HG02798 (cell line): ENCODE measurements around the gene PACS2.
A peak's percentile ranks its signal among the peaks of the same experiment; 100 is the strongest.
"Not testable (repeated sequence)": the region's sequence is repeated elsewhere in the genome, so short reads cannot be mapped to it uniquely, and the experiment has no call there.

Experiments
- ATAC-seq: cut with Tn5 transposase; IDR thresholded peaks from one replicate; pipeline ENCODE4 v1.9.1; 2021; ENCODE audit warnings: mild to moderate bottlenecking; ENCODE audit not compliant: unreplicated experiment, poor library complexity

PACS2 gene

DNA sequence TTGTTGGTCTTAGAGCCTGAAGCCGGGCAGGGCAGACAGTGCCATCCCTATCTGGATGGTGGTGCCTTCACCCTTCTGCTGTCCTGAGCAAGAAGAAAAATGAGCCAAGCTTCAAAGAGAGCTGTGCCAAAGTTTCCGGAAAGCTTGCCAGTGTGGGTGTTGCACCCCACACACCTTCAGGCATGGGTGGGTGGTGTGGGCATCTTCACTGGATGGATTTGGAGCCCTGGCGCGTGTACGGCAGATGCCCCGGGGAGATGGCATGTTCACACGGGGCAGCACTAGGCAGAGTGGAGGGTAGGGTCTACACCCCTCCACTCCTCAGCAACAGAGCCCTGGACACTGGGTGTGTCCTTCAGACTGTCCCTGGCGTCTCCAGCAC, 33.0 kb downstream of the PACS2 start:
- no peak for ATAC-seq

DNA sequence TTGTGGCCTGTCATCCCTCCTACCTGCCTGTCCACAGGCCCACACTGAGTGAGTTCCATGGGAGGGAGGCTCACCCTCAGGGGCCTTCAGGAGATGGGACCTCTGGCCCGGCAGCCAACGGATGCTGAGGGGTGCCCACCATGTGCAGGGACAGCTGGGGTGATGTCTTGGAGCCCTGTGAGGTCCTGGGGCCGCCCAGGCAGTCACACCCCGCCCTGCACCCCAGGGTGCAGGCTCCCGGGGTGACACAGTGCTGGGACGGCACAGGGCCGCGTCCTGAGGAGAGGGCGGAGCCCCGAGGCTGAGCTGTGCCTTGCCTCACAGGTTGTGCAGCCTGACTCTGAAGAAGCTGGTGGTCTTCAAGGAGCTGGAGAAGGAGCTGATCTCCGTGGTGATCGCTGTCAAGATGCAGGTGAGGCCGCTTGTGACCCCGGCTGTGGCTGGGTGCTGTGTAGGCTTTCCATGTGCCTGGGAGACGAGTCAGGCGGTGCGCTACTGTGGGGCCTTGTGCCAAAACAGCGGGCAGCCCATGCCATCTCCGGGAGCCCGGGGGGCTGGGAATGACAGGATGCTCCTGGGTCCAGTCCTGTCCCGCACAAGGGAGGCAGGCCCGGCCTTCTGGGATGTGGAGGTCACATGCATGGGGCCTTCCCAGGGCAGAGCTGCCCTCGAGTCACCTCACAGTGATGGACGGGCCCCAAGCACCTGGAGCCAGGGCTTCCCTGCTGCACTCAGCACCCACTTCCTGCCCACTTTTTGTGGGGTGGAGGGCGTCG, 33.8 kb downstream of the PACS2 start:
- no peak for ATAC-seq

DNA sequence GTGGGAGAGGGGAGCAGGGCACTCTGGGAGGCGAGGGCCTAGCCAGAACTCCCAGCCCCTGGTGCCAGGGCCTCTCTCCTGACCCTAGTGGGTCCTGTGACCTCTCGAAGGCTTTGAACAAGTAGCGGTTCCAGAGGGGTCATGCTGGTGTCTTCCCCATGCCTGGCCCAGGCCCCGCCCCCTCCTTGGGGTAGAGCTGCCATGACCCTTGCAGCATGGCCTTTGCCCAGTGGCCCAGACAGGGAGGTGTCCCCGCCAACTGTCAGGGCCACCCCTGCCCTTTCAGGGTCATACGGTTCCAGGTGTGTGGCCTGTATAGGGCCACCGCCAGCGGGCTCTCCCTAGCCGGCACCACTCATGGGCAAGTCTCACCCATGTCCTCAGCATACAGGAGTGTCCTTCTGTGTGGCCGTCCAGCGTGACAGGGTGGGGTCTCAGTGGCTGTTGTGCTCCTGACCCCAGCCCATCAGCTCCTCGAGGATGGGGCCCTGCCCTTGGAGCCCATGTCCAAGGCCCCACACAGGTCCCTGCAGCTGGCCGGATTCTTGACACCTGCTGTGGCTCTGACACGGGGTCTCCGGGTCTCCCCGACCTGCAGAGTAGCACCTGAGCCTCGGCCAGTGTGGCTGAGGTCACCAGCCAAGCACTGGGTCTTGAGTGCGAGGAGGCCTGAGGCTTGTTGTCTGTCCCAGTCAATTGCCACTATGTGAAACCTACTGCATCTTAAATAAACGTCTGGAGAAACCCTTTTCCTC, 34.6 kb downstream of the PACS2 start:
- no peak for ATAC-seq

DNA sequence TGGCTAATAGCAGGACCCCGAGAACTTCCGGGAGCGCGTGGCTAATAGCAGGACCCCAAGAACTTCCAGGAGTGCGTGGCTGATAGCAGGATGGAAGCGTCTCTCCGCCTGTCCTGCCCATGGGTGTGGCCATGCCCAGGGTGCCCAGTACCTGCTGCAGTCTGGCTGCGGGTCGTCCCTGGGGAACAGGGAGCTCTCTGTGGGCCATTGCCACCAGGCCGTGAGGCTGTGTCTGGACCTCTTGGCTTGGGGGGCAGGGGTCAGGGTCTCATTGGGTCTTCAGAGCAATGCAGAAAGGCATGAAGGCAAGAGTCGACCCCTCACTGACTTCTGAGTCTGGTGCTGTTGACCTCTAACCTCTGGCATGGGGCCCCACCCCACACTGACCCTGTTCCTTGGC, 35.4 kb downstream of the PACS2 start:
- ATAC-seq = no peak

DNA sequence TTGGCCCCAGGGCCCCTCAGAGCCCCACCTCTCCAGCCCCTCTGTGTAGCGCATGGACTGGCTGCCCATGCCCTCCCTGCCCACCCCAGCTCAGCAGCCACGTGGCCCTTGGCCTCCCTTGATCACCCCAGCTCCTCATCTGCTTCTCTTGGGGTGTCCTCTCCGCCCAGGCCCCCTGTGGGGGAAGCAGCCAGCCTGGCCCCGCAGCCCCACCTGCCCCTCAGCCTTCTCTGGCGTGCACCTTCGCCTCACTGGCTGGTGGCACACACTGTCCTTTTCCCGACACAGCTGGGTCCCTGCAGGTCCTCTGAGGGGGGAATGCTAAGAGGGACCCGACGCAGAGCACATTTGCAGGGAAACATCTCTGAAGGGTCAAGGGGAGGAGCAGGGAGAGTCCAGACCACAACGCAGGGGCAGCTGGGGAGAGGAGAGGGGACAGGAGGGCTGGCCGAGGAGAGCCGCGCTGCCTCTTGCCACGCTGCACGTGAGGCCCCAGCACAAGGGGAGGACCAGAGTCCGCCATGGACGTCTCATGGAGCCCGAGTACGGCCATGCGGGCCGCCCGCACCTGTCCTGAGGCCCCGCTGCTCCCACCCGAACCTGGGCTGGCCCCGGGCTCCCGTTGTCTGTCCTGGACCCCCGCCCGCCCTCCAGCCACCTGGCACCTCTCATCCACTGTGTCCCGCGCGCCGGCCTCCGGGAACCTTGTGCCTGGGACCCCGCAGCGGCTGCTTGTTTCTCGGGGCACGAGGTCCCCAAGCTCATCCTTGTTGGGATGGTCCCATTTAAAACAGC, 36.1 kb downstream of the PACS2 start:
- ATAC-seq = no peak

DNA sequence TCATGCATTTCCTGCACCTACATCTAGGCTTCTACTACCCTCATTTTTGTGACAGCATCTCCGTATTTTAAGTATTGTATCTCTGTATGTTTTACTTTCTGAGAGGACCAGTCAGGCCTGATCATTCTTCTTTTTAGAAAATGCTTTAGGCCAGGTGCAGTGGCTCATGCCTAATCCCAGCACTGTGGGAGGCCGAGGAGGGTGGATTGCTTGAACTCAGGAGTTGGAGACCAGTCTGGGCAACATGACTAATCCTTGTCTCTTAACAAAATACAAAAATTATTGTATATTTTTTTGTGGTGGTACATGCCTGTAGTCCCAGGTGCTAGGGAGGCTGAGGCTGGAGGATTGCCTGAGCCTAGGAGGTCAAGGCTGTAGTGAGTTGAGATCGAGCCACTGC, 36.9 kb downstream of the PACS2 start:
- ATAC-seq = no peak

DNA sequence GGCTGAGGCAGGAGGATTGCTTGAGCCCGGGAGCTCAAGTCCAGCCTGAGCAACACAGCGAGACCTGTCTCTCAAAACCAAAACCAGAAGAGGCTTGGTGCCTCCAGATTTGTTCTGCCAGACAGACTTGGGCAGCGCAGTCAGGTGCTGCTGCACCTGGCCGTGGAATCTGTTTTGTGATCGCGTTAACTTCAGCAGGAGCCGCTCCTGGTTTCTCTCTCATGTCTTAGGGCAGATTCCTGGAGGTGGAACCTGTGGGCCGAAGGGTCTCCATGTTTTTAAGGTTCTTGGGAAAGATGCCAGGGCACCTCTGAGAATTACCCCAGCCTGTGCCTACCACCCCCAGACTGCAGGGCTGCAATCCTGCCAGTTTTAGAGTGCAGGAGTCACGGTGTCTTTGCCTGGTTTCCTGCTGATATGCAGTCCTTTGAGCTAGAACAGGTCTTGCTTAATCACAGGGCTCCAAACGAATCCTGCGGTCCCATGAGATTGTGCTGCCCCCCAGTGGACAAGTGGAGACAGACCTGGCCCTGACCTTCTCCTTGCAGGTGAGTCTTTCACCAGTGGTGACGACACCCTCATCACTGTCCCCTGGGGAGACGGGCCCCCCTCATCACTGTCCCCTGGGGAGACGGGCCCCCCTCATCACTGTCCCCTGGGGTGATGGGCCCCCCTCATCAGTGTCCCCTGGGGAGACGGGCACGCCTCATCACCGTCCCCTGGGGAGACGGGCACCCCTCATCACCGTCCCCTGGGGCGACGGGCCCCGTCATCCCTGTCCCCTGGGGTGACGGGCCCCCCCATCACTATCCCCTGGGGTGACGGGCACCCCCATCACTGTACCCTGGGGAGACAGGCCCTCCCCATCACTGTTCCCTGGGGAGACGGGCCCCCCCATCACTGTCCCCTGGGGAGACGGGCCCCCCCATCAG, 37.6 kb downstream of the PACS2 start:
- ATAC-seq = peak; percentile 68

DNA sequence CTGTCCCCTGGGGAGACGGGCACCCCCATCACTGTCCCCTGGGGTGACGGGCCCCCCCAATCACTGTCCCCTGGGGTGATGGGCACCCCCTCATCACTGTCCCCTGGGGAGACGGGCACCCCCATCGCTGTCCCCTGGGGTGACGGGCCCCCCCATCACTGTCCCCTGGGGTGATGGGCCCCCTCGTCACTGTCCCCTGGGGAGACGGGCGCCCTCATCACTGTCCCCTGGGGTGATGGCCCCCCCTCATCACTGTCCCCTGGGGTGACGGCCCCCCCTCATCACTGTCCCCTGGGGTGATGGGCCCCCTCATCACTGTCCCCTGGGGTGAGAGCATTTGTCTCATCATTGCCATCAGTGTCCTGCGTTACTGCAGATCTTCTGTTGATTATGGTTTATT, 38.6 kb downstream of the PACS2 start:
- no peak for ATAC-seq

DNA sequence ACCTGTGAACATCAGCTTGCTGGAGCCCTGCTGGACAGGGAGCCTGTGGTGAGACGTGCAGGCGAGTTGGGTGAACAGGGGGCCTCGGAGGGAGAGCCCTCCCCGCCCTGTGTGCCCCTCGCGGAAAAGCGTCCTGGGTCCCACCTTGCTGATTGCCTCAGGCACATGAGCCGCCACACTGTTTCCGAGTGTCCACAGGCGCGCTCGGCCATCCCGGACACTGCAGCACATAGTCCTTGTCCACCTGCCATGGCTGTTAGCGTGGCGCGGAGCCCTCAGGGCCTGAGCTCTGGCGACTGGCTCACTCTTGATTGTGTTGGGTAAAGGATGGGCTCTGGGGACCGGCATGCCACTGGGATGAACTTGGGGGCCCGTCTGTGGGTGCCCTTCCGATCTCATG, 40.0 kb downstream of the PACS2 start:
- no peak for ATAC-seq

DNA sequence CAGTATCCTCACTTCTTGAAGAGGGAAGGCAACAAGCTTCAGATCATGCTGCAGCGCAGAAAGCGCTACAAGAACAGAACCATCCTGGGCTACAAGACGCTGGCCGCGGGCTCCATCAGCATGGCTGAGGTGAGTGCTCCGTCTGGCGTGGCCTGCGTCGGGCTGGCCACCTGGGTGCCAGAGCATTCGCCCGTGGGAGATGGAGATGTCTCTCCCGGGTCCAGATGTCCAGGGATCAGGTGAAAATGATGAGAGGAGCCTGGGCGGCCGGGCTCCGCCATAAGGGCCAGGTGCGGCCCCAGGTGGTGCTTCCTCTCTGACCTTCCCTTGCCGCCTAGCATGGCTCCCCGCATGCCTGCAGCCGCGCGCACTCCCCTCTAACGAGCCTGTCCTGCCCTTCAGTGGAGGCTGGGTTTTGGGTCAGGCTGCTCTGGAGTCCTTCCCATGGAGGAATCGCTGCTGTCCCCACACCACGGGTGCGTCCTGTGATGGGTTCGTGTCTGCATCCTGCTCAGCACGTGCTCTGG, 40.6 kb downstream of the PACS2 start:
- no peak for ATAC-seq

DNA sequence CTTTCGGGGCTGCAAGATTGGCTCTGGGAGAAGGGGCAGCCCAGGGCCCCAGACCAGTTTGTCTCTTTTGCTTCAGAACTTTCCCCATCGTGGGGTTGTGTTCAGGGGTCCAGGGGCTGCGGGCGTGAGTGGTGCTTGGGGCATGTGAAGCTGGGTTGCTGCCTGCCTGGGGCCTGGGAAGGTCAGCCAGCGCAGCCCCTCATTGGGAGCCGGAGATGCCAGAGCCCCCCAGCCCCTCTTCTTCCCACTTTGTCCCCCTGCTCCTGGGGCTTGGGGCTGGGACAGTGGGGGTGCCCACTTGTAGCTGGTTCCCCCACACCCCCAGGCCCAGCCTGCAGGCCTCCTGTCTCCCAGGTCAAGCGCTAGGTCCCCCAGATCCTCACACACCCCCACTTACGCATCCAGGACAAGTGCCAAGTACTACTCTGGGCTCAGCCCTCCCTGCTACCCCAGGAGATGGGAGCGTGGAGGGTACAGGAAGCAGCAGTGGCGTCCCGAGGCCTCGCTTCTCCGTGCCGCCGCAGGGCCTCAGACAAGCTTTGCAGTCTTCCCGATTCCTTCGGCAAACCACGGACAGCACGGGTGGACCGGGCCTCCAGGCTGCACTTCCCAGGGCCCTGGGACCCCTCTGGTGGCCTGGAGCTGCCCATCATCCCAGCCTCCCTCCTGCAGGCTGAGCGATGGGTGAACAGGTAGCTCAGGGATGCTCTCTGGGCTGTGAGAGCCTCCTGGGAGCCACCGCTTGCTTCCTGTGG, 41.5 kb downstream of the PACS2 start:
- ATAC-seq = no peak

DNA sequence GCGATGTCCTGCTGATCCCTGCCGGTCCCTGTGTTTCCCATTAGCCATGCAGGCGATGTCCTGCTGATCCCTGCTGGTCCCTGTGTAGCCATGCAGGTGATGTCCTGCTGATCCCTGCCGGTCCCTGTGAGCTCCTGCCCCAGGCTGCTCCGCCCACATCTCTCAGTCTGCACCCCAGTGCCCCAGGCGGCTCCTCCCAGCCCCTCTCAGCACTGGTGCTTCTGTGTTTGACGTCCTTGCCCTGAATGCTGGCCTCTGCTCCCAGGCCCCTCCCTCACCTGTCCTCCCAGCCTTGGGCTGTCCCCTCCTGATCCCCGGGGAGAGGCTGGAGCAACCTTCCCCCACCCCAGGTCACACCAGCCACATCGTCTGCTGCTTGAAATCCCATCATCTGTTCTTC, 42.4 kb downstream of the PACS2 start:
- ATAC-seq = no peak

DNA sequence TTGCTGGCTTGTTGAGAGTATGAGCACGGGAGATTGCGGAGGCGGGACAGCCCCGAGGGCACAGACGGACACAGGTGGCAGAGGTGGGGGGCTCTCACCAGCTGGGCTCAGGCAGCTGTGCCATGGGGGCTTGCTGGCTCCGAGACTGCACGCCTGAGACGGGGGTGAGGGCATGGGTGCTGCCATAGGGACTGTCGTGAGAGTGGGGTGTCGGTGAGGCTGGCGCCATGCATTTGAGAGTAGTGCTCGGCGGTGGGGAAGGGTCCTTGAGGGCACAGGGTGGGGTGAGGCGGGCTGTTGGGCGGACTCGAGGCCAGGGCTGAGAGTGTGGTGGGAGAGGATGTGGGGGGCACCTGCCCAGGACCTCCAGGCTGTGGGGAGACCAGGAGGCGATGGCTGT, 43.1 kb downstream of the PACS2 start:
- no peak for ATAC-seq

DNA sequence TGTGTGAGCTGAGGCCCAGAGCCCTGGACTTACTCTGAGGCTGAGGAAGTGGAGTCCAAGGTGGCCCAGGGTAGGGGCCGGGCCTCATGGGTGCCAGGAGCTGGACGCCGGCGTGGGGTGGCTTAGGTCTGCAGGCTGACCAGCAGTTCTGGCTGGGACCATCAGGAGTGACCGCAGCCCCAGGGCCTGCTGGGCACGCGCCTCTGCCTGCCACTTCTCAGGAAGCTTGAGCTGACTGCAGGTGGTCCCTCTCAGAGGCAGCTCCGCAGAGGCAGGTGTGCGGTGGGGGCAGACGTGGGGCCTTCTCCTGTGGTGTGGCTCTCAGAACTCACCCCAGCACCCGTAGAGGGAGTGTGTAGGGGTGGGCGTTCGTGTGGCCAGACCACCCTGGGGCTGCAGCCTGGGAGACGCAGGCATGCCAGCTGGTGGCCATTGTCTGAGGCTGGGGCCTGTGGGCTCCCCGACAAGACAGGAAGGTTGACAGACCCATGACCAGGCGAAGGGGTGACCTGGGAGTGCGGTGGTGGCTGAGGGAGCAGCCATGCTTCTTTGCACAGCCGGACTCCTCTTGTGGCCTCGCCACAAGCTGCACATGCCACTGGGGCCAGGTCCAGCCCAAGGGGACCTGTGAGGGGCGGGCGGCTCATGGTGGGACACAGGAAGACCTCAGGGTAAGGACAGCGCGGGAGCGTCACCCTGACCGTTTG, 43.7 kb downstream of the PACS2 start:
- no peak for ATAC-seq

DNA sequence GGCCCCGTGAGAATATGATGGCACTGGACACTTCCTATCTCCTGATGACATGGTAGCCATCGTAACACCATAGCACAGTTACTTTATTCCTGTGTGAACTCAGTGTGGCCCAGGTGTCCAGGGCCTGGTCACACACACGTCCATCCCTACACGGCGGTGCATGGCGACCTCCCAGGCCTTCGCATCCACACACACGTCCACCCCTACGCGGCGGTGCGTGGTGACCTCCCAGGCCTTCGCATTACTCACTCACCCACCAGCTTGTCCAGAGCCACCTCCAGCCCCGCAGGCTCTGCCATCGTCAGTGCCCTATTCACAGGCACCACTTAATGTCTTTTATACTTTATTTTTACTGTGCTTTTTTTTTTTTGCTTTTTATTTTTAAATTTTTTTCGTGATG, 44.4 kb downstream of the PACS2 start:
- no peak for ATAC-seq

DNA sequence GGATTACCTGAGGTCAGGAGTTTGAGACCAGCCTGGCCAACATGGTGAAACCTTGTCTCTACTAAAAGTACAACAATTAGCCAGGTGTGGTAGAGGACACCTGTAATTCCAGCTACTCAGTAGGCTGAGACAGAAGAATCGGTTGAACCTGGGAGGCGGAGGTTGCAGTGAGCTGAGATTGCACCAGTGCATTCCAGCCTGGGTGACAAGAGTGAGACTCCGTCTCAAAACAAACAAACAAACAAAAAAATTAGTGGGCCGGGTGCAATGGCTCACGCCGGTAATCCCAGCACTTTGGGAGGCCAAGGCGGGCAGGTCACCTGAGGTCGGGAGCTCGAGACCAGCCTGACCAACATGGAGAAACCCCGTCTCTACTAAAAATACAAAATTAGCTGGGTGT, 46.9 kb downstream of the PACS2 start:
- not testable (repeated sequence) for ATAC-seq

DNA sequence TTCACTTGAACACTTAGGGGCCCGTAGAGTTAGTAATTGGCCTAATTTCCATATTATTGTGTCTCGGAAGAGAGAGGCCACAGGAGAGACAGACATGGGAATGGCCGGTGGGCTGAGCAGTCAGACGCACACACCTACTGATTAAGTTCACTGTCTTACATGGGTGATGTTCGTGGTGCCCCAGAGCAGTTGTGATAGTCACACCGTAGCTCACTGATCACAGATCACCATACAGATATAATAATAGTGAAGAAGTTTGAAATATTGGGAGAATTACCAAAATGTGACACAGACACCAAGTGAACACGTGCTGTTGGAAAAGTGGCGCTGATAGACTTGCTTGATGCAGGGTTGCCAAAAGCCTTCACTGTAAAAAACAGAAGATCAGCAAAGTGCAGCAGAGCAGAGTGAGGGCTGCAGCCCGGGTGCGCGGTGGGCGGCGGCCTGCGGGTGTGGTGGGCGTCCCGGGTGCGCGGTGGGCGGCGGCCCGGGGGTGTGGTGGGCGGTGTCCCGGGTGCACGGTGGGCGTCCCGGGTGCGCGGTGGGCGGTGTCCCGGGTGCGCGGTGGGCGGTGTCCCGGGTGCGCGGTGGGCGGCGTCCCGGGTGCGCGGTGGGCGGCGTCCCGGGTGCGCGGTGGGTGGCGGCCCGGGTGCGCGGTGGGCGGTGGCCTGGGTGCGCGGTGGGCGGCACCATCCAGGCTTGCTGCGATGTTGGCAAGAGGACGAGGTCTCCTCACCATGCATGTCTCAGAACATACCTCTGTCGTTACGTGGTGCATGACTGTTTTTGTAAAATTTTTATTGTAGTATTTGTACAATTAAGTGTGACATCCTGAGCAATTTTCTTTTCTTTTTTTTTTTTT, 49.5 kb downstream of the PACS2 start:
- no peak for ATAC-seq

DNA sequence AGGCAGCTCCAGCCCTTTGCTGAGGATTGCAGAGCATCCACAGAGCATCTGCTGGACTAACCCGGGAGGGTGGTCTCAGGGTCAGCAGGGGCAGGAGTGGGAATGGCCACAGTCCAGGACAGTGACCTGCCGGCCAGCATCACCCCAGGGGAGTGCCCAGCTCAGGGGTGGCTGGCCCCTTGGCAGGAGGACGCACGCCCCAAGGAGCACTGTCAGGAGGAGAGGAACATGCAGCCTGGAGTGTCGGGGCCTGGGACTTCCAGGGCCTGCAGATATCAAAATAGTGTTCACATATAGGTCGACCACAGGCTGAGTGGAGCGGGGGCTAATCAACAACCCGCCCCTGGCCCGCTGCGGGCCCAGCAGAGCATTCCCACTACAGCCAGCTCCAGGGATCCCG, 50.6 kb downstream of the PACS2 start:
- no peak for ATAC-seq
